RWPE2 (cell line): Measurements from ENCODE around the gene DPY19L3.
A peak's percentile ranks its signal among the peaks of the same experiment; 100 is the strongest.

Experiments used
- ATAC-seq: fragments of 200-7000 bp; cut with Tn5 transposase; 3 replicates; pipeline ENCODE4 v1.9.1; 2021; ENCODE audit warnings: low read depth
- DNase-seq: peaks from one replicate; pipeline ENCODE4 v3.0.0-alpha.2; 2020; ENCODE audit warnings: low spot score
- H3K27ac ChIP-seq: fragments of 450-650 bp; 2 replicates; pipeline ENCODE4 v1.5.1; 2017; ENCODE audit warnings: mild to moderate bottlenecking; ENCODE audit not compliant: poor library complexity, severe bottlenecking
- H3K27me3 ChIP-seq: fragments of 250-450 bp; sonication (Bioruptor Pico); 2 replicates; pipeline ENCODE4 v1.5.1; 2021; ENCODE audit warnings: mild to moderate bottlenecking, moderate library complexity; ENCODE audit not compliant: insufficient read depth, poor library complexity, severe bottlenecking
- H3K36me3 ChIP-seq: fragments of 250-450 bp; sonication (Bioruptor Pico); 2 replicates; pipeline ENCODE4 v1.5.1; 2020; ENCODE audit warnings: low read depth, mild to moderate bottlenecking, moderate library complexity
- H3K4me1 ChIP-seq: fragments of 250-450 bp; sonication (Bioruptor Pico); 2 replicates; pipeline ENCODE4 v1.5.1; 2021; ENCODE audit warnings: mild to moderate bottlenecking, moderate library complexity; ENCODE audit not compliant: insufficient read depth, poor library complexity, severe bottlenecking
- H3K4me3 ChIP-seq: fragments of 250-450 bp; sonication (Bioruptor Pico); 2 replicates; pipeline ENCODE4 v1.5.1; 2021; ENCODE audit warnings: mild to moderate bottlenecking, moderate library complexity; ENCODE audit not compliant: severe bottlenecking
- H3K9me3 ChIP-seq: fragments of 250-450 bp; sonication (Bioruptor Pico); 2 replicates; pipeline ENCODE4 v1.5.1; 2021; ENCODE audit warnings: mild to moderate bottlenecking, moderate library complexity; ENCODE audit not compliant: severe bottlenecking
- TF ChIP-seq, protein P1 (sequence below): fragments of 450-650 bp; IDR thresholded peaks from one replicate; pipeline ENCODE4 v1.5.1; 2017; ENCODE audit warnings: mild to moderate bottlenecking, moderate library complexity; ENCODE audit not compliant: poor library complexity, severe bottlenecking

Gene DPY19L3

DNA sequence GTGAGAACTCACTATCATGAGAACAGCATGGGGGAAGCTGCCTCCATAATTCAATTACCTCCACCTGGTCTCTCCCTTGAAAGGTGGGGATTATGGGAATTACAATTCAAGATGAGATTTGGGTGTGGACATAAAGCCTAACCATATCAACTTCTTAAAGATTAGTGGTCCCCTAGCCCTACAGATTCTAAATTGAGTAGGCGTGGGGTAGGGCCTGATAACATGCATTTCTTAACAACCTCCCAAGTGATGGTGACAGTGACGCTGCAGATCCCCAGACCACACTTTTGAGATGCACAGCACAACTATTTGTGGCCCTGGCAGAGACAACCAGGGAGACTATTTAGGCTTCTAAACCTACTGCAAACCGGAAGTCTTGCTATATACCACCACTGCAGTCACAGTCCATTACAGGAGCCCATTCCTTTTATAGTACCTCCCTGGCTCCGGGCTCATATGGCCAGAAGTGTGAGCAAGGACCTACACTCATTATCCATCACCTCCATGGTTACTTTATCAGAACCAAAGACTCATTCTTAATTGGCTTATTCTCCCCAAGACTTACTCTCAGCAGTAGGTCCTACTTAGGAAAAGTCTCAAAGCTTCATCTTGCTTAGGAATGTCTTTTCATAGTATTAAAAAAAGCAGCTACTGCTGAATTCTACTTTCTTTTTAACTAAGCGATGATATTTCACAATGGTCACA is 2.1 kb upstream of the DPY19L3 start:
- DNase-seq (no peak), ATAC-seq (no peak)
- TF ChIP-seq, protein P1, sequence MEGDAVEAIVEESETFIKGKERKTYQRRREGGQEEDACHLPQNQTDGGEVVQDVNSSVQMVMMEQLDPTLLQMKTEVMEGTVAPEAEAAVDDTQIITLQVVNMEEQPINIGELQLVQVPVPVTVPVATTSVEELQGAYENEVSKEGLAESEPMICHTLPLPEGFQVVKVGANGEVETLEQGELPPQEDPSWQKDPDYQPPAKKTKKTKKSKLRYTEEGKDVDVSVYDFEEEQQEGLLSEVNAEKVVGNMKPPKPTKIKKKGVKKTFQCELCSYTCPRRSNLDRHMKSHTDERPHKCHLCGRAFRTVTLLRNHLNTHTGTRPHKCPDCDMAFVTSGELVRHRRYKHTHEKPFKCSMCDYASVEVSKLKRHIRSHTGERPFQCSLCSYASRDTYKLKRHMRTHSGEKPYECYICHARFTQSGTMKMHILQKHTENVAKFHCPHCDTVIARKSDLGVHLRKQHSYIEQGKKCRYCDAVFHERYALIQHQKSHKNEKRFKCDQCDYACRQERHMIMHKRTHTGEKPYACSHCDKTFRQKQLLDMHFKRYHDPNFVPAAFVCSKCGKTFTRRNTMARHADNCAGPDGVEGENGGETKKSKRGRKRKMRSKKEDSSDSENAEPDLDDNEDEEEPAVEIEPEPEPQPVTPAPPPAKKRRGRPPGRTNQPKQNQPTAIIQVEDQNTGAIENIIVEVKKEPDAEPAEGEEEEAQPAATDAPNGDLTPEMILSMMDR: no peak
- Histone ChIP-seq H3K4me3 (no peak overlapping the region), H3K36me3 (peaks cover 6% of the 10 kb centered on the region), H3K27ac (no peak overlapping the region), H3K4me1 (peaks cover 18% of the 10 kb centered on the region), H3K27me3 (no peaks in the 10 kb centered on the region), H3K9me3 (no peaks in the 10 kb centered on the region)

DNA sequence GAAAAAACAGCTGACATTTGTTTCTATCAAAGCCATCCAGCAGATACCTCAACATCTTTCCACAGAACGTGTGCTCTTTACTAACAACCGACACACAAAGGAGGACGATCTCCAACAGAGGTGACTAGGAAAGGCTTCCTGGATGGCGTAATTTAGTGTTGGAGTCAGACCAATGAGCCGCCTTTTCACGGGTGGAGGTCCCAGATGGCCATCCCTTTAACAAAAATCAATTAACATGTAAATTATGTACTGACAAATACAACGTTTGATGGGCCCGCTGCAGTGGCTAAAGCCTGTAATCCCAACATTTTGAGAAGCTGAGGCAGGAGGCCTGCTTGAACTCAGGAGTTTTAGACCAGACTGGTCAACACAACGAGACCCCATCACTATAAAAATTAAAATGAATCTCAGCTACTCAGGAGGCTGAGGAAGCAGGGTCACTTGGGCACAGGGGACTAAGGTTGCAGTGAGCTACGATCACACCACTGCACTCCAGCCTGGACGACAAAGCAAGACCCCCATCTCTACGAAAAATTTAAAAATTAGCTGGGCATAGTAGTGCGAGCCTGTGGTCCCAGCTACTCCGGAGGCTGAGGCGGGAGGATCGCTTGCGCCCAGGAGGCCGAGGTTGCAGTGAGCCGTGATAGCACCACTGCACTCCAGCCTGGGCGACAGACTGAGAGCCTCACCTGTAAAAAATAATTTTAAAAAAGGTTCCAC is 1.2 kb upstream of the DPY19L3 start:
- TF ChIP-seq, protein P1: no peak
- peak overlapping the region; percentile 91 for H3K4me3 ChIP-seq
- peak overlapping the region; percentile 68 for H3K27ac ChIP-seq
- peaks cover 13% of the 10 kb centered on the region for H3K4me1 ChIP-seq
- H3K27me3 ChIP-seq: no peaks in the 10 kb centered on the region
- H3K9me3 ChIP-seq: no peaks in the 10 kb centered on the region
- ATAC-seq: no peak
- DNase-seq: no peak
- peaks cover 7% of the 10 kb centered on the region for H3K36me3 ChIP-seq

DNA sequence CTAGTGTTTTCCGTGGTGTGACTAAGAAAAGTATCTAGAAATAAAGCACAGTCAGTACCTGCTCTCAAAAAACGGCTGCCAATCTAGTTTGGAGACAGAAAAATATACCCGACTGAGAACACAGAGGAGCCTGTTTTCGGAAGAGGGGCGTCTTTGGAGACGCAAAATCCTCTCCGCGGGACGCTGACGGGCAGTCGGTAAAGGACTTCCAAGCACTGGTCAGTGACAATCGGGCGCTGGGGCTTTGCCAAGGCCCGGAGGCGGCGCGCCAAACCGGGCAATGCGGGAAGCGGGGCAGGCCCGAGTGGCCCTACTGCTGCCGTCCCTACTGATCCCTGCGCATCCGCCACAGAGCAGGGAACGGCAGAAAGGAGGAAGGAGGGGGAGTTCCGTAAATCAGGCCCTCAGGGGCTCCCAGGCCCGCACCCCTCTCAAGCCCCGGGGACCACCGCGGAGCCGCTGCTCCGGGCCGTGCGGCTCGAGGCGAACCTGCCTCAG is 588 bp upstream of the DPY19L3 start:
- peaks cover 13% of the 10 kb centered on the region for H3K36me3 ChIP-seq
- H3K27ac ChIP-seq: peak overlapping the region; percentile 68
- H3K9me3 ChIP-seq: no peaks in the 10 kb centered on the region
- DNase-seq: peak; percentile 52
- H3K27me3 ChIP-seq: no peaks in the 10 kb centered on the region
- H3K4me3 ChIP-seq: peak overlapping the region; percentile 91
- ATAC-seq: no peak; the same call in 1 of the 3 replicates
- peaks cover 13% of the 10 kb centered on the region for H3K4me1 ChIP-seq
- TF ChIP-seq, protein P1: no peak

DNA sequence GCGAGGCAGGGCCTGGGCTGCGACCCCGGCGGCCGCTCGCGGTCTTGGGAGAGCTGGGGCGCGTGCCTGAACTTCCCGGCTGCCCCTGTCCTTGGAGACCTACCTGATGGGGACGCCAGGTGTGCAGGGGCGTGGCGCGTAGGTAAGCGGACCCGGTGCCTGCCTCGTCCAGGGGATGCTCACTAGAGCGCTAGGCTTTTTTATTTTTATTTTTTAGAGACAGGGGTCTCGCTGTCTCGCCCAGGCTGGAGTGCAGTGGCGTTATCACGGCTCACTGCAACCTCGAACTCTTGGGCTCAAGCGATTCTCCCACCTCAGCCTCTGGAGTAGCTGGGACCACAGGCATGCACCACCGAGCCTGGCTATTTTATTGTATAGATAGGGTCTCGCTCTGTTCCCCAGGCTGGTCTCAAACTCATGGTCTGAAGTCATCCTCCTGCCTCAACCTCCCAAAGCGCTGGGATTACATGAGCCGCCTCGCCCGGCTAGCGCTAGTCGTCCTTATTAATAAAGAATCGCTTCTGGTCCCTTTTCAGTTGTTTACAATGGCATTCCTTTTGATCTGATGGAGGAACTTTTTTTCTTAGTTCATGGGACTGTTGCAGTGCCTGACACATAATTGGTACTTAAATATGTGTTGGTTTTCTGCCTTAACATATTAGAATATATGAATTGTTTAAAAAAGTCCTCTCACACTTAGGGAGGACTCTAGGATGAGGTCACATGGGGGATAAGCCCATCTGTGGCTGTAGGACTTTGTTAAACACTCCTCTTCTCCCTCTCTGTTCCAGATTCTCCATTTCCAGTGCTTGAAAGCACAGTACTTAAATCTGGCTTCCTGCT is 812 bp downstream of the DPY19L3 start:
- Histone ChIP-seq H3K9me3 (no peaks in the 10 kb centered on the region), H3K36me3 (peaks cover 27% of the 10 kb centered on the region), H3K27ac (peak overlapping the region; percentile 68), H3K4me1 (peaks cover 13% of the 10 kb centered on the region), H3K27me3 (no peaks in the 10 kb centered on the region), H3K4me3 (peak overlapping the region; percentile 91)
- DNase-seq (no peak), ATAC-seq (no peak)
- TF ChIP-seq, protein P1: no peak
